Hypothalamus (tissue), 51 donors: ENCODE measurements around the gene SLC2A2.
A peak's percentile ranks its signal among the peaks of the same experiment; 100 is the strongest.
"Not testable (repeated sequence)": the region's sequence is repeated elsewhere in the genome, so short reads cannot be mapped to it uniquely, and the experiment has no call there.

Experiments used
- DNase-seq, 51 donors: peaks; one replicate each; lab custom pipeline; 2025; lab: John Stamatoyannopoulos, UW

Gene SLC2A2

DNA sequence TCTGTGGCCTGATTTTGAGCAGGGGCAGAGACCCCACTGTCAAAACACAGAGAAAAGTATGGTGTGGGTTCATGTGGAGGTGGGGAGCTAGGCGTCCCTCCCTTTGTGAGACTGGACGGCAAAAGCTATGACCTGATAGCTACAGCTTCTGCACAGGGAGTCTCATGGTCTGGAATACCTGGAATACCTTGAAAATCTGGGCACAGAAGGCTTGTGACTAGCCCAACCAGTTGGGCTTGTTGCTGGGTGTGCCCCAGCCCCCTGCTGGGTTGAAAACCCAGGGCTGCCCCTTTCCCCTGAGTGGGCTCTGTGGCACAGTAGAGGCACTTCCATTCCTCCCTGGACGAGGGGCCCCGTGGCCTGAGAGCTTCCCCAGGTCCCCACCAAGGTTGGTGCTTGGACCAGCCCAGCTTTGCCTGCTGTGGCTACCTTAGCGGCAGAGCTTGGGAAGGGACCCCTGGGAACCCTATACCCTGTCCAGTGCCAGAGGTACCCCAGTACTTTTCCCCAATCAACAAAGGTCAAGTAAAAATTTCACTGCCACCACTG is 37.3 kb downstream of the SLC2A2 start:
- no peak for DNase-seq

- no peak for DNase-seq
Measured at GRCh38 chr3:170988378-170988777, 38.1 kb downstream of the SLC2A2 start.

- DNase-seq, result no peak
Measured at GRCh38 chr3:170985304-170985703, 41.2 kb downstream of the SLC2A2 start.

DNA sequence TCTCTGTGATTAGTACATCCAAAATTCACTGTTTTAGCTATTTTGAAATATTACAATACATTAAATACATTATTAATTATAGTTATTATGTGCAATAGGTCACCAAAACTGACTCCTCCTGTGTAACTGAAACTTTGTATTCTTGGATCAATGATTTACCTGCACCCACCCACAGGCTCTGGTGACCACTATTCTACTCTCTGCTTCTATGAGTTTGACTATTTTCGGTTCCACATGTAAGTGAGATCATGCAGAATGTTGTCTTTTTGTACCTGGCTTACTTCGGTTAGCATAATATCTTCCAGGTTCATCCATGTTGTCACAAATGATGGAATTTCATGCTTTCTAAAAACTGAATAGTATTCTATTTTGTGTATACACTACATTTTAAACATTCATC is 43.8 kb downstream of the SLC2A2 start:
- DNase-seq, result no peak

GRCh38 chr3:170980399-170980798 is 46.1 kb downstream of the SLC2A2 start:
- DNase-seq, result no peak

DNA sequence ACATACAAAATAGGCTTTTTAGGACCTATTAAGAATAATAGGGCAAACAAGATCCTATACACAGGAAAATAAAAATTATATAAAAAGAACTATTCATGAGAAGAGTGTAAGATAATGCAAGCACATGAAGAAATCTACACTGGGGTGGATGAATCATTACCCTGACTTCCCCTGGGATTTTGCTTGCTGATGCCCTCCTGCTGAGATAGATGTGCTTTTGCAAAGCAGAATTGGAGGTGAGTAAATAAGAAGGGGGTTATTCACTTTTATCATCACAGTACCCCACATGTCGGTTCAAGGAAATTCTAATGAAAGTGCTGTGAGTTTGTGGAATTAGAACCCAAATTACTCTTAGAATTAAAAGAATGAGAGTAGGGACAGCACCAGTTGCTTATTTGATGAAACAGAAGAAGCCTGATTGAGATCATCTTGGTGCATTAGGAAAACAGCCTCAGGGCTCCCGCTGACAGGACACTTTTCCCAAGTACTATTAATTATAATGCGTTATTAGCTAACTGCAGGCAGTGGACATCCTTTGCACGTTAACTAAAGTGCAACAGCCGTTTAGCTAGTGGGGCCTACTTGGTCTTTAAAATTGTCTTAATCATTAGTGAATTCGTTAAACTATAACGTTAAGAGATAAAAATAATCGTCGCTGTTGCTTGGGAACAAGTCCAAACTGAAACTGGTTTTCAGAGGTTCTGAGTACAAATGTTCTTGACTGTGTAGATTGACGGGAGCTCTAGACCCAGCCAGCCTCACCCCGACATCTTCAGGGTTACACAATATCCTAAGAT is 48.4 kb downstream of the SLC2A2 start:
- DNase-seq, result no peak

GRCh38 chr3:170976190-170976519 is 50.4 kb downstream of the SLC2A2 start:
- no peak for DNase-seq

- DNase-seq, result no peak
Measured at GRCh38 chr3:170975283-170976189, 51.0 kb downstream of the SLC2A2 start.

DNA sequence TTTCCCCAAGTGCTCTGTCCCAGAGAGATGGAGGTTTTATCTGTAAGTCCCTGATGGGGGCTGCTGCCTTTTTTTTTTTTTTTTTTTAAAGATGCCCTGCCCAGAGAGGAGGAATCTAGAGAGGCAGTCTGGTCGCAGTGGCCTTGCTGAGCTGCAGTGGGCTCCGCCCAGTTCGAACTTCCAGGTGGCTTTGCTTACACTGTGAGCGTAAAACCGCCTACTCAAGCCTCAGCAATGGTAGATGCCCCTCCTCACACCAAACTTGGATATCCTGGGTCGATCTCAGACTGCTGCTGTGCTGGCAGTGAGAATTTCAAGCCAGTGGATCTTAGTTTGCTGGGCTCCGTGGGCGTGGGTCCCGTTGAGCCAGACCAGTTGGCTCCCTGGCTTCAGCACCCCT is 51.6 kb downstream of the SLC2A2 start:
- DNase-seq, result no peak

DNA sequence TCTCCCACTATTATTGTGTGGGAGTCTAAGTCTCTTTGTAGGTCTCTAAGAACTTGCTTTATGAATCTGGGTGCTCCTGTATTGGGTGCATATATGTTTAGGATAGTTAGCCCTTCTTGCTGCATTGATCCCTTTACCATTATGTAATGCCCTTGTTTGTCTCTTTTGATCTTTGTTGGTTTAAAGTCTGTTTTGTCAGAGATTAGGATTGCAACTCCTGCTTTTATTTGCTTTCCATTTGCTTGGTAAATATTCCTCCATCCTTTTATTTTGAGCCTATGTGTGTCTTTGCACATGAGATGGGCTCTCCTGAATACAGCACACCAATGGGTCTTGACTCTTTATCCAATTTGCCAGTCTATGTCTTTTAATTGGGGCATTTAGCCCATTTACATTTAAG is 53.6 kb downstream of the SLC2A2 start:
- not testable (repeated sequence) for DNase-seq

DNA sequence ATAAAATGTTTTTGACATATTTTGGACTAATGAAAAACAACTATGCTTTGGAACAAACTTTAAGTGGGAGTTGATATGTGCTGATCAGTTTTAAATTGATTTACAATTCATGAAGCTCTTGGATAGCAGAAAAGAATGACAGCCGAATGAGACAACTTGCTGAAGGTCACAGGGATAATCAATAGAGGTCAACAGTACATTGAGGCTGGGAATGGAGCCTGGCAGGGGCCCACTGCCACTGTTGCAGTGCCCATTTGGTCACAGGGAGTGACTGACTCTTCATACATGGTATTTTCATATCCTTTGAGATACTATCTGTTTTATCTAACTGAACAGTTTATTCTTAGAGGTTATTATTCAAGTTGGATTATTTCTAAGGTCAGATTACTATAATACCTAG is 59.4 kb downstream of the SLC2A2 start:
- no peak for DNase-seq

DNA sequence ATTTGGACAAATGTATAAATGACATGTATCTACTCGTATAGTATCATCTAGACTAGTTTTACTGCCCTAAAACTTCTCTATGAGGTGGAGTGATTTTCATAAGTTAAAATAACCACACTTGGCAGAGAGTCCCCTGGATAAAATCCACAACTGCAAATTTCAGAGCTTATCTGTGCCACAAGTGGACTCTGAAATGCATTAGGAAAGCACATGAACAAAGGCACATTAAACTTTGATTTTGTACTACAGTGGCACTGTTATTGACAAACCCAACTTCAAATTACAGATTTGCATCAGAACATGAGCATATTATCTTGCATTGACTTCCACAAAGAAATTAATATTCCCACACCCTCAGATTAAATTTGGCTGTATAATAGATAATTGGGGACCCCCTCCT is 60.0 kb downstream of the SLC2A2 start:
- no peak for DNase-seq

DNA sequence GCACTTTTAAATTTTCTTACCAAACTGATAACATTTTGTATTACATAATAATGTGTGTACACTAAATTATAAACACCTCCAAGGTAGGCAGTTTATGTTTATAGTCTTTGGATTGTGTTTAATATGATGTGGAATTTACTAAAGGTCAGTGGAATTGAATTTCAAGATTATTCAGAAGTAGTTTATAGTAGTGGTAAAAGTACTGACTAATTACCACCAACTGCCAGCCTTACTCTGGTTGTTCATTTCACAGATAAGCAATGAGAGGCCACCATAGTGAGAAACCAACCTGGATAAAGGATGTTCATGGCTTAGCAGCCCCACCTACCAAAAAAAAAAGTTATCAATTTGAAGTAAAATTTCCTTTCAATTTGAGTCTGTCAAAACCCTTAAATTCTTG is 64.1 kb downstream of the SLC2A2 start:
- DNase-seq, result no peak

- peak in 17 of 51 donors; percentile 2 to 90 (median 31) for DNase-seq
Measured at GRCh38 chr3:170961616-170962400, 64.7 kb downstream of the SLC2A2 start.

- no peak for DNase-seq
Measured at GRCh38 chr3:170959457-170959856, 67.1 kb downstream of the SLC2A2 start.

DNA sequence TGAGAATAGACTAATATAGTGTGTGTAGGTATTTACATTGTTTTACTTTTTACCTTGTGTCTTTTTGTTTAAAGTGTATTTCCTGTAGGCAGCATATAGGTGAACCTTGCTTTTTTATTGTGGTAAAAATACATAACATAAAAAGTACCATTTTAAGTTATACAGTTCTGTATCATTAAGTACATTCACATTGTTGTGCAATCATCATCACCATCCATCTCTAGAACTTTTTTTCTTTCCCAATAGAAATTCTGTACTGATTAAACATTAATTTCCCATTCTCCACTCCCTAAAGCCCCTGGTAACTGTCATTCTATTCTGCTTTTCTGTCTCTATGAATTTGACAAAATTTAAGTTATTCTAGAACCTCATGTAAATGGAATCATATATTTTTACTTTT is 69.9 kb downstream of the SLC2A2 start:
- DNase-seq, result no peak

DNA sequence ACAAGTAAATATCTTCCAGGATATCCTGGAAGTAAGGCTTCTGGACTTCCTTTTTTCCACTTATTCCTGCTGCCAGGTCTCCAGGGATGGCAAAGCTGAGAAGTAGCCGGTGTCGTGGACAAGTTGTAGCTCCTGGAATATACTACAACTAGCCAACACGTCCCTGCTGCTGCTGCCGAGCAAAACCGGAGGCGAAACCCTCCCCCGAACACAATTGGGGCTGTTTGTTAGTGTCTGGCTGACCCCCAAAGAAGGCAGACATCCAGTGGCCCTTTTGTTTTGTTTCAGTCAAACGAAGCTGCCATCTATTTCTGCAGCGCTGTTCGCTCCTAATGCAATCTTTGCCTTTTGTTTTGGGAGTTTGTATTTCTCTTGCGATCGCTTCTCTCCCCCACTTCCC is 72.8 kb downstream of the SLC2A2 start:
- DNase-seq, result peak in 30 of 51 donors; percentile 3 to 61 (median 26)

GRCh38 chr3:170953229-170953628 is 73.3 kb downstream of the SLC2A2 start:
- DNase-seq, result peak in 8 of 51 donors; percentile 5 to 68 (median 14)

GRCh38 chr3:170949211-170949610 is 77.3 kb downstream of the SLC2A2 start:
- DNase-seq, result no peak

GRCh38 chr3:170947018-170947769 is 79.3 kb downstream of the SLC2A2 start:
- no peak for DNase-seq
